Tibial nerve (tissue), 4 donors: Measurements from ENCODE around the gene KCTD11.

Source experiments
- CTCF ChIP-seq, 5 experiments: fragments of 200-600 bp in 3 of 5; fragments of 450-650 bp in 2 of 5; sonication (generic) in 3 of 5; IDR thresholded peaks; one replicate each; pipeline ENCODE4 v1.5.1; 2016 to 2019; ENCODE audit warnings: antibody characterized with exemption in 5 of 5, mild to moderate bottlenecking in 3 of 5, moderate library complexity in 2 of 5
- EP300 ChIP-seq, 2 donors: sonication (generic); formaldehyde crosslinking; IDR thresholded peaks; one replicate each; pipeline ENCODE4 v1.6.1; 2017; ENCODE audit warnings: antibody characterized with exemption in 2 of 2, mild to moderate bottlenecking in 1 of 2

- TF ChIP-seq EP300 (IDR thresholded peaks at IDR 0.05) (no peak), CTCF (IDR thresholded peaks at IDR 0.05) (no peak)
Observed at GRCh38 chr17:7392696-7393612, 41.0 kb downstream of the KCTD11 start.
